K562 (cell line): Measurements from ENCODE around the gene PYROXD2. TPM values are rescaled to one million over a fixed set of nuclear protein-coding genes. Genes with fewer than 3 reads are reported as not detected.

Experiments
- ATAC-seq: fragments of 200-7000 bp; cut with Tn5 transposase; 3 replicates; pipeline ENCODE4 v1.9.1; 2020; ENCODE audit warnings: moderate library complexity
- BruUV-seq: library from RNA; stranded (reverse); fragments of 400-500 nt; replicated peaks from 2 replicates; lab custom pipeline; 2021; lab: Mats Ljungman, UMichigan
- CTCF ChIA-PET: fragments of 300-600 bp; formaldehyde crosslinking; extraction: SDS; loops from one replicate; lab custom pipeline; 2021; ENCODE audit warnings: low intra/inter-chr PET ratio; lab: Yijun Ruan, JAX
- POLR2A ChIA-PET: fragments of 300-600, 350-650 bp; sonication (Branson Sonifier 250); formaldehyde crosslinking; extraction: SDS; loops from one replicate; lab custom pipeline; 2021; ENCODE audit warnings: antibody characterized with exemption, inconsistent platforms; lab: Yijun Ruan, JAX
- DNase-seq, 4 experiments: peaks; one replicate each; pipeline versions ENCODE4 v3.0.0 to v3.0.0-alpha.2; 2011 to 2018; ENCODE audit warnings: low spot score in 3 of 4, mixed read lengths in 3 of 4; ENCODE audit errors: extremely low read depth in 1 of 4
- FAIRE-seq: peaks from 2 replicates; lab custom pipeline; 2011; peaks lifted over from hg19 to GRCh38; lab: Jason Lieb, UNC
- H2AFZ ChIP-seq: 2 replicates; pipeline ENCODE4 v1.6.0; 2011; ENCODE audit warnings: low read depth, low read length, control low read depth, inconsistent platforms
- H3K27ac ChIP-seq: fragments of 200-600 bp; 3 replicates; pipeline ENCODE4 v1.8.0; 2011; ENCODE audit warnings: low read depth, mild to moderate bottlenecking, control low read depth, inconsistent platforms, low read length, moderate library complexity, mixed read lengths; ENCODE audit errors: extremely low read depth
- H3K27me3 ChIP-seq, 2 experiments: fragments of 300-600 bp in 1 of 2; 2 replicates in 1 of 2; 3 replicates in 1 of 2; pipeline versions ENCODE4 v1.6.0 to v1.8.0; 2011; ENCODE audit warnings: inconsistent platforms in 2 of 2, low read length in 2 of 2, mild to moderate bottlenecking in 1 of 2, mixed read lengths in 1 of 2, moderate library complexity in 1 of 2; ENCODE audit not compliant: control insufficient read depth in 2 of 2, insufficient read depth in 2 of 2
- H3K36me3 ChIP-seq: fragments of 300-600 bp; 3 replicates; pipeline ENCODE4 v1.8.0; 2011; ENCODE audit warnings: mild to moderate bottlenecking, low read length, inconsistent platforms; ENCODE audit not compliant: control insufficient read depth, insufficient read depth
- H3K4me1 ChIP-seq, 2 experiments: fragments of 200-600 bp in 1 of 2; replicated peaks in 1 of 2; 2 replicates in 1 of 2; 3 replicates in 1 of 2; pipeline versions ENCODE4 v1.5.1 to v1.8.0; 2011; ENCODE audit warnings: inconsistent platforms in 2 of 2, low read length in 2 of 2, mild to moderate bottlenecking in 1 of 2, mixed read lengths in 1 of 2, moderate library complexity in 1 of 2; ENCODE audit not compliant: control insufficient read depth in 2 of 2, insufficient read depth in 2 of 2
- H3K4me2 ChIP-seq: 2 replicates; pipeline ENCODE4 v1.6.1; 2011; ENCODE audit warnings: low read length, control low read depth, inconsistent platforms, mixed read lengths; ENCODE audit not compliant: insufficient read depth
- H3K4me3 ChIP-seq: fragments of 200-600 bp; sonication (generic), shearing (Covaris generic); 2 replicates; pipeline ENCODE4 v1.5.1; 2016; ENCODE audit warnings: control low read depth, inconsistent platforms
- H3K79me2 ChIP-seq: fragments of 200-600 bp; 3 replicates; pipeline ENCODE4 v1.8.0; 2011; ENCODE audit warnings: low read length, inconsistent platforms; ENCODE audit not compliant: control insufficient read depth, insufficient read depth
- H3K9ac ChIP-seq, 2 experiments: 2 replicates each; pipeline versions ENCODE4 v1.6.0 to v1.6.1; 2011; ENCODE audit warnings: low read depth in 2 of 2, low read length in 2 of 2, control low read depth in 1 of 2, inconsistent platforms in 1 of 2, mild to moderate bottlenecking in 1 of 2, mixed read lengths in 1 of 2; ENCODE audit not compliant: insufficient read depth in 1 of 2
- H3K9me1 ChIP-seq: one replicate; pipeline ENCODE4 v1.6.0; 2011; ENCODE audit warnings: inconsistent platforms, mild to moderate bottlenecking, low read length, moderate library complexity; ENCODE audit not compliant: control insufficient read depth, insufficient read depth
- H3K9me3 ChIP-seq: replicated peaks from 2 replicates; pipeline ENCODE4 v1.5.1; 2011; ENCODE audit warnings: low read depth, low read length, inconsistent platforms; ENCODE audit not compliant: control insufficient read depth, insufficient read depth
- H4K20me1 ChIP-seq: replicated peaks from 2 replicates; pipeline ENCODE4 v1.6.1; 2011; ENCODE audit warnings: low read length, inconsistent platforms, mixed read lengths; ENCODE audit not compliant: control insufficient read depth, insufficient read depth
- BRD4 ChIP-seq: fragments of 200-600 bp; sonication (generic); IDR thresholded peaks from 2 replicates; pipeline ENCODE4 v1.6.1; 2017; ENCODE audit warnings: inconsistent platforms
- CSDE1 ChIP-seq, 2 experiments: fragments of 450-650 bp; IDR thresholded peaks; 2 replicates each; pipeline ENCODE4 v1.6.1; 2016; ENCODE audit warnings: mild to moderate bottlenecking in 1 of 2
- DDX20 ChIP-seq: fragments of 450-650 bp; IDR thresholded peaks from 2 replicates; pipeline ENCODE4 v1.6.1; 2016; ENCODE audit warnings: missing genetic modification characterization, low read depth, mild to moderate bottlenecking, missing compliant biosample characterization, moderate library complexity
- DIDO1 ChIP-seq: fragments of 450-650 bp; IDR thresholded peaks from 2 replicates; pipeline ENCODE4 v1.6.1; 2016; ENCODE audit warnings: low read depth, missing biosample characterization, missing genetic modification characterization
- ELF2 ChIP-seq: fragments of 250-450 bp; sonication (Bioruptor Pico); IDR thresholded peaks from 2 replicates; pipeline ENCODE4 v1.5.0; 2021; ENCODE audit warnings: mild to moderate bottlenecking
- ETV6 ChIP-seq, 3 experiments: fragments of 150-350 bp in 1 of 3; sonication (generic) in 1 of 3; formaldehyde crosslinking in 1 of 3; IDR thresholded peaks; 2 replicates each; pipeline versions ENCODE4 v1.6.1 to v1.8.0; 2014 to 2022; ENCODE audit warnings: borderline replicate concordance in 2 of 3, low read depth in 2 of 3, antibody characterized with exemption in 1 of 3, low read length in 1 of 3, mild to moderate bottlenecking in 1 of 3, missing genetic modification reagents in 1 of 3
- IFI16 ChIP-seq: fragments of 250-450 bp; sonication (Bioruptor Pico); IDR thresholded peaks from 2 replicates; pipeline ENCODE4 v2.1.2; 2022; ENCODE audit warnings: mild to moderate bottlenecking, inconsistent platforms
- KLF10 ChIP-seq: fragments of 250-450 bp; sonication (Bioruptor Pico); IDR thresholded peaks from 2 replicates; pipeline ENCODE4 v1.6.1; 2021; ENCODE audit warnings: matching md5 sums
- LEF1 ChIP-seq: fragments of 450-650 bp; IDR thresholded peaks from 2 replicates; pipeline ENCODE4 v1.6.1; 2016; ENCODE audit warnings: mild to moderate bottlenecking
- PHB ChIP-seq: fragments of 250-450 bp; sonication (Bioruptor Pico); IDR thresholded peaks from 2 replicates; pipeline ENCODE4 v1.5.0; 2021
- TAF15 ChIP-seq: fragments of 200-400 bp; formaldehyde crosslinking; IDR thresholded peaks from 2 replicates; pipeline ENCODE4 v1.6.1; 2017; ENCODE audit warnings: mild to moderate bottlenecking, low read depth, low read length, moderate library complexity
- ZBTB1 ChIP-seq: sonication (generic); formaldehyde crosslinking; IDR thresholded peaks from 2 replicates; pipeline ENCODE4 v1.8.1; 2023; ENCODE audit warnings: missing genetic modification reagents, low read depth, mild to moderate bottlenecking, borderline replicate concordance
- ZBTB17 ChIP-seq: fragments of 450-650 bp; formaldehyde crosslinking; IDR thresholded peaks from 2 replicates; pipeline ENCODE4 v1.4.0; 2020; ENCODE audit warnings: mild to moderate bottlenecking
- ZNF165 ChIP-seq: fragments of 250-450 bp; sonication (Bioruptor Pico); IDR thresholded peaks from 2 replicates; pipeline ENCODE4 v1.4.0; 2020; ENCODE audit warnings: borderline replicate concordance
- ZNF174 ChIP-seq: fragments of 250-450 bp; sonication (Bioruptor Pico); IDR thresholded peaks from 2 replicates; pipeline ENCODE4 v1.4.0; 2020; ENCODE audit warnings: mild to moderate bottlenecking
- ZNF384 ChIP-seq: IDR thresholded peaks from 2 replicates; pipeline ENCODE4 v1.6.1; 2012; ENCODE audit warnings: low read depth, low read length, improper control_type of control experiment
- WGBS: fragments of 100-300 bp; shearing (Covaris generic); methylation state at CpG from one replicate; pipeline ENCODE4 v1.1.6; 2016; ENCODE audit warnings: low coverage, mixed read lengths; ENCODE audit not compliant: insufficient coverage; ENCODE audit errors: missing lambda C conversion rate; 5-methylcytosine and 5-hydroxymethylcytosine counted together
- in situ Hi-C: fragments of 300-500 bp; cut with MboI; formaldehyde crosslinking; loops from 4 replicates; pipeline ENCODE4 v1.15.0; 2018; ENCODE audit warnings: inconsistent platforms, mixed read lengths
- intact Hi-C: fragments of 100-400 bp; cut with micrococcal nuclease; formaldehyde crosslinking; loops from 2 replicates; pipeline ENCODE4 v1.14.2; 2022
- polyA plus RNA-seq, 8 experiments: library from polyadenylated mRNA; depleted of rRNA in 4 of 8; stranded (reverse) in 5 of 8; unstranded in 3 of 8; fragments of >200 nt; fragmentation: Nextera tagmentation in 2 of 8; fragmentation: Illumina TruSeq in 1 of 8; extraction: Ambion mirVana in 2 of 8; extraction: Trizol in 1 of 8; gene quantifications; 2 replicates each; pipeline versions ENCODE4 v1.2.1 to v1.2.3, GENCODE V29; 2011 to 2014; ENCODE audit warnings: inconsistent platforms in 1 of 8, missing spikeins in 1 of 8
- total RNA-seq, 7 experiments: library from RNA; depleted of rRNA in 6 of 7; stranded (reverse); fragments of >200 nt in 6 of 7; fragmentation: Illumina TruSeq in 2 of 7; extraction: Trizol in 2 of 7; gene quantifications; 2 replicates each; pipeline versions ENCODE4 v1.2.1 to v1.2.3, GENCODE V29; 2011 to 2021; ENCODE audit warnings: low replicate concordance in 1 of 7

PYROXD2 gene
- total and polyA plus RNA-seq, 9 of the 15 experiments (the other 6 are each of a cell fraction or from before 2014, with no cell fraction given): 0.14 to 1.4 (median 0.58) TPM

DNA sequence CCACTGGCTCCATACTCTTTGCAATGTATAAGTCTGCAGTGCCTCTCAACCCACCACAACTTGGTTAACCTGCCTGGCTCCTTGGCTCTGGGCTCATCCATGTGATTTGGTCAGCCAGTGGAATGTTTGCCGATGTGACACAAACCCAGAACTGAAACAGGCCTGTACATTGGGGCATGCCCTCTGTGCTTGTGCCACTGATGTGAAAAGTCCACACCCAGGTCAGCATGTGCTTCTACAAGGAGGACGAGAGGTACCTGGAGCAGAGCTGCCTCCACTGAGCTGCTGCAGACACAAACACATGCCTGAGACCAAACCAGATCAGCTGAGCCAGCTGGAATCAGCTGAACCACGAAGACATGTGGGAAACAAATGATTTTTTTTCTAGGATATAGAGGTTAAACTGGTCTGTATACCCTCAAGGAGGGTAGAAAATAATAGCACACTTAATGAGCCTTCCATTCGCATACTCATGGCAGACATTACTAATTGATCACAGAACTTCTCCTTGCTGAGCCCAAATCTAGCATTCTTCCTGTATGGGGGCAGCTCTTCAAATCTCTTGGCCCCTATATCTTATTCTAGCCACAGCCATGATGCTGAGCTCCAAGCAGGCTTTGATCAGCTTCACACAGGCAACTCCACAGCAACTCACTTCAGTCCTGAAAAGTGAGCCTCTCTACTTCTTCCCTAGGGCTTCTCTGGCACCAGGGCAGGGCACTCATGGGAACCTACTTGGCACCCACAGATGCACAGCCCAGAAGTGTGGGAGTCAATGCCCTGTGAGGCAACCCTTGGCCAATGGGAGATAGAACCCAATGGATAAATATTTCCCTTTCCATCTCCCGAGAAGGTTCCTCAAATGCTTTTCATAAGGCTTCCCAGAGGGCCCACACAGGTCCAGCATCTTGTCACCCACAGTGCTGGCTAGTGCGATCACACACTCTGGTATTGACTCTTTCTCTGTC, 18.6 kb downstream of the PYROXD2 start:
- H3K27ac ChIP-seq: no peak overlapping the region
- ChIA-PET POLR2A (no interaction called here), CTCF (no interaction called here)
- BruUV-seq: no TSS peak
- no peaks in the 10 kb centered on the region for H3K36me3 ChIP-seq
- DNase-seq: no peak
- in situ Hi-C loops (no loop called here), intact Hi-C loops (no loop called here)
- TF ChIP-seq ZBTB17 (CRISPR knock-in tag) (peak; percentile 90), ZBTB1 (no peak)
- no peak overlapping the region for H3K4me2 ChIP-seq
- H3K9ac ChIP-seq: no peak overlapping the region
- no peak overlapping the region for H2AFZ ChIP-seq
- H3K9me1 ChIP-seq: no peaks in the 10 kb centered on the region
- no peaks in the 10 kb centered on the region for H3K9me3 ChIP-seq
- H4K20me1 ChIP-seq: no peaks in the 10 kb centered on the region
- no peak overlapping the region for H3K4me3 ChIP-seq
- 38% methylated on average over 6 of the region's 6 CpGs for WGBS
- ATAC-seq: no peak
- H3K79me2 ChIP-seq: no peaks in the 10 kb centered on the region
- no peaks in the 10 kb centered on the region; a peak in 1 of 5 replicates for H3K4me1 ChIP-seq
- no peak for FAIRE-seq
- H3K27me3 ChIP-seq: peaks cover 4 to 29% of the 10 kb centered on the region in 2 experiments; a peak in 4 of 5 replicates

DNA sequence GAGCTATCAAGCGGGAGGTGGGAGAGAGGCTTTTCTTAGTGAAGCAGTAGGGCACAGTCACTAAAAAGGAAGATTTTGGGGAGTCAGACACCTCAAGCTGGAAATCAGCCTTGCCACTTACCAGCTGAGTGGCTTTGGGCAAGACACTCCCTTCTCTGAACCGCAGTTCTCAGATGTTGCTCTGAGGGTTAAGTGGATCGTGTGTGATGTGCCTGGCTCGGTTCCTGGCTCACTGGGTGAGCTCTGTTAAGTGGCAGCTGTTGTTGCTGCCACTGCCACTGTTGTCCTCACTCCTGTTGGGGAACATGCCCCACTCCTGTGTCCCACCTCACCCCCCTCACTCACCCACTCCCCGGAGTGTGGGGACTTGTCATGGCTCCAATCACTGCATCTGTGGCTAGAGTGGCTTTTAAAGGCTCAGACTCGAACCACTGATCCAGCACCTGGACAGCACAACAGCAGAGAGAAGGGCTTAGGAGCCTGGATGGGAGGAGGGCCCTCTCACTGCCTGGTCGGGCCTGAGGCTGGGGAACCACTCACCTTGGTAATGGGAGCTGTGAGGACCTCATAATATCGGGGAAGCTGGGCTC, 20.0 kb downstream of the PYROXD2 start:
- Histone ChIP-seq H3K27ac (no peak overlapping the region), H3K9me3 (no peaks in the 10 kb centered on the region), H3K4me2 (no peak overlapping the region), H4K20me1 (0 out of 2 replicates have a peak, but pooled peaks cover 3% of the 10 kb centered on the region), H3K9ac (no peak overlapping the region), H2AFZ (no peak overlapping the region), H3K9me1 (no peaks in the 10 kb centered on the region), H3K4me1 (no peaks in the 10 kb centered on the region; a peak in 1 of 5 replicates), H3K27me3 (peaks cover 4 to 43% of the 10 kb centered on the region in 2 experiments; a peak in 4 of 5 replicates), H3K79me2 (no peaks in the 10 kb centered on the region), H3K4me3 (no peak overlapping the region), H3K36me3 (no peaks in the 10 kb centered on the region)
- DNase-seq (no peak), ATAC-seq (no peak), FAIRE-seq (no peak)
- in situ Hi-C loops: no loop called here
- ChIA-PET CTCF (no interaction called here), POLR2A (interaction anchor here (0.6 to 0.9 kb wide), 2 partner anchors 51 to 108 kb away, joined by 3 read pairs; no protein-coding TSS in a partner anchor)
- intact Hi-C loops: no loop called here
- no TSS peak for BruUV-seq
- 18% methylated on average over 7 of the region's 8 CpGs for WGBS
- TF ChIP-seq ZNF384 (no peak), IFI16 (CRISPR knock-in tag) (no peak), KLF10 (CRISPR knock-in tag) (no peak), DDX20 (tag) (no peak), CSDE1 (IDR thresholded peaks at IDR 0.05) (no peak), BRD4 (no peak), TAF15 (no peak), ZNF165 (CRISPR knock-in tag) (no peak), ZNF174 (CRISPR knock-in tag) (no peak), DIDO1 (tag) (no peak), PHB (CRISPR knock-in tag) (no peak), LEF1 (no peak), ETV6 (IDR thresholded peaks at IDR 0.05; ENCODE audit: borderline replicate concordance in 1 of 2, low read depth in 2 of 2, low read length in 1 of 2) (no peak), ETV6 (CRISPR knock-in tag; IDR thresholded peaks at IDR 0.05; ENCODE audit: borderline replicate concordance) (no peak), ELF2 (CRISPR knock-in tag) (no peak)
